Activated T-cell treated with anti-CD3 and anti-CD28 coated beads, Interleukin-2, amount 50 U/mL, for 48 hours (primary cell): Measurements from ENCODE around the gene NEK10.

ENCODE experiments used
- DNase-seq, 2 experiments: peaks; one replicate each; pipeline ENCODE4 v3.0.0-alpha.2; 2020

NEK10 gene

DNA sequence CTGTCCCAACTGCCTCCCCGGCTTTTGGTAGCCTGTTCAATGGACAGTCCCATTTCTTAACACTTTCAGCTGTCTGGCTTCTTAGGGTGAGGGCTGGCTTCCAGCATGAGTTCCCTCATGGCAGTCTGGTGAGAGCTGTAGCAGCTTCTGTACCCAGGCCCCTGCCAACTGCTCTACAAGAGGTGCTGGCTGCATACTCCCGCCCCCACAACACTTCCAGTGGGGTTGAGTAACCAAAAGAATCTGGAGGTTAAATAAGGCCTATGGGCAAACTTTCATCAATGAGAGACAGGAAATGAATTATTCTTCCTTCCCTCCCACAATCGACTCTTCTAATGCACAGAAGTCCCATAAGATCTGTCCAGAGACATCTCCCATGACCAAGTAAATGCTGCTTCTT is 145.0 kb downstream of the NEK10 start:
- no peak for DNase-seq

DNA sequence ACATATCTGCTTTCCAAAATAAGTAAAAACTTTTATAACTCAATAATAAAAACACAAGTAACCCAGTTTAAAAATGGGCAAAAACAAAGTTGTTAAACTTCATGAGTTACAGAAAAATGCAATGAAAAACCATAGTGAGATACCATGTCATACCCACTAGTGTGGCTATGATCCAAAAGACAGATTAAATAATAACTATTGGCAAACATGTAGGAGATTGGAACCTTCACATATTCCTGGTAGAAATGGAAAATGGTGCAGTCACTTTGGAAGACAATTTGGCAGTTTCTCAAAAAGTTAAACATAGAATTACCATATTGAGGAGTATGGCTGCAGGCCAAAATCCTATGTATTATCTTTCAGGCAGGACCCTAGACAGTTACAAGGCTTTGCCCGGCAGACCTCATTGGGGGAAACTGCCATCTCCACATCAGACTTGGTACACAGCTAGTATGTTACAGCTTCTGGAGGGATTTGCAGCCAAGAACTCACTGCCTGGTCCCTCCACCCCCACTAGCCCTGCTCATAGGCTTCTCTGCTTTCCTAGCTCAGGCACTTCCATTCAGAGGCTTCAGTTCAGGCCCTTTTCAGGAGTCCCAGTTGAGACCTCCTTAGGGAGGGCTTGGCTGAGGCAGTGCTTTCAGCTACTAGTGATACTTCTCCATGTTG is 147.8 kb downstream of the NEK10 start:
- no peak for DNase-seq

DNA sequence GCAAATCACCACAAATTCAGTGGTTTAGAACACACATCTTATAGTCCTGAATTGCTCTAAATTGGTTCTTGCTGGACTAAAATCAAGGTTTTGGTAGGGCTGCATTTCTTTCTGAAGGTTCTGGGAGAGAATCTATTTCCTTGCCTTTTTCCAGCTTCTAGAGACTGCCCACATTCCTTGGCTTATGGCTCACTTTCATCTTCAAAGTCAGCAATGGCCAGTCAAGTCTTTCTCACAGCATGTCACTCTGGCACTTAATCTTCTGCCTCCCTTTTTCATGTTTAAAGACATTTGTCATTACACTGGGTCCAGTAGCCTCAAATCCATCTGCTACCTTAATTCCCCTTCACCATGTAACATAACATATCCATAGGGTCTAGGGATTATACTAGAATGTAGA is 149.0 kb downstream of the NEK10 start:
- no peak for DNase-seq

DNA sequence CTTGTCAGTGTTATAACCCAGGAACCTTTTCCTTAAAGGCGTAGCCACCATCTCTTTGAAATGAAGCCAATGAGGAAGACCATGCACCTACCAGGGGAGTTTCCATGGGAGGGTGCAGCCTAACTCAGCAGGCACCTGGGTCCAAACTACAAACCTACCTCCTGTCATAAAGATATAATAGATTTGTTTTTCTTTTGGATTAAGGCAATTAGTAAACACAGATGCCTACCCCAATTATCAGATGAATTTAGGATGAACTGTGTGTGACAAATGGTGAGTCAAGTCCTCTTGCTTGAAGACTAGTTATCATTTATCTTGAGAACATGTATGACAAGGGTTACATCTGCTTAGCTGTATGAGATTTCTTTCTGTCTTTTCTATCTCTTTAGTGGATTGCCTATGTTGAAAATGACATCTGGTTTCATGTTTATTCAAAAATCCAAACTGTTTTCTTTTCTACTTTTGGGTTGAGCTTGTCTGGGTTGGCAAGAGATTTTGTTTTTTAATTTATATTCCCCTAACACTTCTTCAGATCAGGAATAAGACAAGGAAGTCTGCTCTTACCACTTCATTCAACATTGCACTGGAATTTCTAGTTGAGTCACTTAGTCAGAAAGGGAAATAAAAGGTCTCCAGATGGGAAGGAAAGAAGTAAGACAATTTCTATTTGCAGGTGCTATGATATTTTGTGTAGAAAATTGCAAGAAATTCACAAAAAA is 149.9 kb downstream of the NEK10 start:
- no peak for DNase-seq

DNA sequence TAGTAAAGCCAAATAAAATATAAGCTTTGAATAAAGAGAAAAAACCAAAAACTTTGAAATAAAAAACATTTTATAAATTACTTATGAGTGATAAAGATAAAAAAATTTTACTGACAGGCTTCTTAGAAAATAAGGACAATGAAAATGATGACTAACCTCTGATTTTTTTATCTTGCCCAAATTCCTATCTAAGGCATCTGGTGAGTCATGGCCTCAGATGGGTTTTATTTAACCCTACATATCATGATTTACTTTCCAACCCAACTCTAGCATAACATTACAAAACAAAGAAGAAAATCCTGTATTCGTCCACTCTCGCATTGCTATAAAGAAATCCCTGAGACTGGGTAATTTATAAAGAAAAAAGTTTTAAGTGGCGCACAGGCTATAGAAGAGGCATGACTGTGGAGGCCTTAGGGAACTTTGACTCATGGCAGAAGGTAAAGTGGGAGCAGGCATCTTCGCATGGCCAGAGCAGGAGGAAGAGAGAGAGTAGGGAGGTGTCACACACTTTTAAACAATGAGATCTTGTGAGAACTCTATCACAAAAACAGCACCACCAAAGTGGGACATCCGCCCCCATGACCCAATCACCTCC is 152.1 kb downstream of the NEK10 start:
- DNase-seq = no peak

DNA sequence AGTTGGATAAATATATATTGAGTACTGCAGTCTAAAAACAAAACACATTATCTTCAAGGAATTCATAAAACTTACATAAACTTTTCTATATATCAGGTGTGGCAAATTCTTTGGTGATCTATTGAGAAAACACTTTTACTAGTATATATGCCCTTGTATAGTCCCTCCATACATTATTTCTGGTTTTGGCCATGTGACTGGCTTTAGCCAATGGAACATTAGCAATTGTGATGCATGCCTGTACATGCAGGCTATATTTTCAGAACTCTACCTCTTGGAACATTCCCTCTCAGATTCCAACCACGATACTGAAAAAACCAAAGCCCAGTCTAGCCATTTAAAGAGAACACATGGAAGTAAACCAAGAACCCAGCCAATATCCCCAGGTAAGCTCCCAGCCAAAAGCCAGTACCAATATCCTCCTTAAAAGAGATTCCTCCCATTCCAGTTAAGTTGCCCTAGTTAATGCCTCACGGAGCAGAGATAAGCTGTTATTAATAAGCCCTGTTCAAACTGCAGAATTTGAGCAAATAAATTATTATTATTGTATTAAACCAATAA is 152.8 kb downstream of the NEK10 start:
- no peak for DNase-seq

DNA sequence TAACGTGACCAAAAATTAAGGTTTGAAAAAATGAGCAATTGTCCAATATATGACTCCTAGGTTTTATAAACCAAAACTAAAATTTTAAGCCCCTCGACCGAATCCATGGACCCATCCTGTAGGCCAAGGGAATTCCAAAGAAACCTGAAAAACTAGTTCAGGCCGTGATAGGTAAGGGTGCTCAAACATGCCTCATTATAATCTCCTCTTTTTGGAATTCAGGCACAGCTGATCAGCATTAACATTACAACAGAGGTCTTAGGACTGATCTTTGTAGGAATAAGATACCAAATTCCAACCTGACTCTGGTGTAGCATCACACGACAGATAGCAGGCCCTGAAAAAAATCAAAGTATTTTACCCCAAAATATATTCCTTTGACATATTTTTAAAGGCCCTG is 155.7 kb downstream of the NEK10 start:
- no peak for DNase-seq

DNA sequence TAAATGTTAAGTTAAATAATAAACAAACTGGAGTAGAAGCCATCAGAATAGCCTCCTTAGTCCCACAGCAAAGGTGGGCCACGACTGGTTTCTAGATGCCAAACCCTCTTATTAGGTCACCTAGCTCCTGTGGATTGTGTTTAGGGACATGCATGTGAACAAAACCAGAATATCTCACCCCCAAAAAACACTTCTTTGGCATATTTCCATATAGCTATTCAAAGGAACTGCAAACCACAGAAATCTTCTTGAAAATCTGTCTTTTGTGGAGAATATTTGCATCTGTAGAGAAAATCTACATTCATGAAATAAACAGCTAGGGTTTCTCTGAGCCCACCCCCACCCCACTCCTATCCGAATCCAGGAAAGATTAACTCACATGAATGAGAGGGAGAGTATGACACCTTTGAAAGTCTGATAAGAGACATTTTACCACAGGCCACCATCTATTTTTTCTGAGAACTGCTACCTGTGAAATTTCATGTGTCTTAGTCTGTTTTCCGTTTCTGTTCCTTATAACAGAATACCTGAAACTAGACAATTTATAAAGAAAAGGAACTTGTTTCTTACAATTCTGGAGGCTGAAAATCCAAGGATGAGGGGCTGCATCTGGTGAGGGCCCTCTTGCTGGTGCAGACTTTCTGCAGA is 159.4 kb downstream of the NEK10 start:
- no peak for DNase-seq

DNA sequence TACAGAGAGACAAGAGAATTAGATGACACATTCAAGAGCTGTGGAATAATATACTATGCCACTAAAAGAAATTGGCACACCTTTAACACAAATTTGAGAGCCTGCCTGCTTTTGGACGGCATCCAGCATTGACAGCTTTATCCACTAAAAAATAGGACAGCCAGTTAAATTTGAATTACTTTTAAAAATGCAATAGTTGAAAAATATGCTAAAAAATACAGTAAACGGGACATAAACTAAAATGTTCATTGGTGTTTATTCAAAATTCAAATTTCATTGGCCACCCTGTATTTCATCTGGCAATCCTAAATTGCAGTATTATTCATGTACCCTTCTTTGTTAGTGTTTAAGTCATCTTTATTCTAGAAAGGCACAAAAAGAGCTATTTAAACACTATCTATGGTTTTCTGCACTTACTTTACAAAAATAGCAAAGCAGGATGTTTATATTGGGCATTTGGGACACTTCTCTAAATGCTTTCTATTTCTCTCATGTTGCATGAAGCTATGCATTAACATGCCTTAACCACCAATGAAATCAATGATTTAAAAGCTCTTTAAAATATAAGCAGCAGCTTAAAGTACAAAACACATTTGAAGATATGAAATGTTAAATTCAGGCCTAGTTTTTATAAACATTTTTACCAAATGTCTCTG is 160.1 kb downstream of the NEK10 start:
- no peak for DNase-seq

DNA sequence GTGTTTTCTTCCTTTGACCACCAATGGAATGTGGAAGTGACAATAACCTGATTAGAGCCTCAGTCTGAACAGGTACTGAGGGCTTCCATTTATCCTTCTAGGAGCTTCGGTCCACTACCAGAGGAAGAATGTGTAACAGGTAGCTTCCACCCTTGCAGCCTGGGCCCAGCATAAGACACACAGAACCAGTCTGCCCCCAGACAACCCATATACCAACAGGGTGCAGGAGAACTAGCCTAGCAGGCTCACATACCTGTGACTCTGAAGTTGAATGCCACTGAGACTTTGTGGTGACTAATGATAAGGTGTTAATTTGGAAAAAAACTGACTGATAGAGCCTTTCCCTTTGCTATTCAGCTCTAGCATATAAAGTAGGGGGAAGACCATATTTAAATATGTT is 166.2 kb downstream of the NEK10 start:
- no peak for DNase-seq

DNA sequence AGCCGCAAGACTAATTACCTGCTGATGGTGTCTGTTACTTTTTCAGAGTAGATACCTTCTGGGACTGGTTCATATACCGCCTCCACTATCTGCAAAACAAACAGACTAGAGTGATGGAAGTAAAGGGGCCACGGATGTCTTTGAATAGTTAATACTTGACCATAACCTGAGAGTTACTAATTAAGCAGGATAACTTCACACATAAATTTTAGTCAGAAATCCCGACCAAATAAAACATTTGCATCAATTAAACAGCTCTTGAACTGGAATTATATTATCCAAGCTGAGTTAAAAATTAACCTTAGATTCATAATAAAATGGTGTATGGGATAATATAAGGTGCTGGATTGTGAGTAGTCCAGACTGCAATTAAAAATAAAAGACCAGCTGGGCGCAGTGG is 167.7 kb downstream of the NEK10 start:
- no peak for DNase-seq

DNA sequence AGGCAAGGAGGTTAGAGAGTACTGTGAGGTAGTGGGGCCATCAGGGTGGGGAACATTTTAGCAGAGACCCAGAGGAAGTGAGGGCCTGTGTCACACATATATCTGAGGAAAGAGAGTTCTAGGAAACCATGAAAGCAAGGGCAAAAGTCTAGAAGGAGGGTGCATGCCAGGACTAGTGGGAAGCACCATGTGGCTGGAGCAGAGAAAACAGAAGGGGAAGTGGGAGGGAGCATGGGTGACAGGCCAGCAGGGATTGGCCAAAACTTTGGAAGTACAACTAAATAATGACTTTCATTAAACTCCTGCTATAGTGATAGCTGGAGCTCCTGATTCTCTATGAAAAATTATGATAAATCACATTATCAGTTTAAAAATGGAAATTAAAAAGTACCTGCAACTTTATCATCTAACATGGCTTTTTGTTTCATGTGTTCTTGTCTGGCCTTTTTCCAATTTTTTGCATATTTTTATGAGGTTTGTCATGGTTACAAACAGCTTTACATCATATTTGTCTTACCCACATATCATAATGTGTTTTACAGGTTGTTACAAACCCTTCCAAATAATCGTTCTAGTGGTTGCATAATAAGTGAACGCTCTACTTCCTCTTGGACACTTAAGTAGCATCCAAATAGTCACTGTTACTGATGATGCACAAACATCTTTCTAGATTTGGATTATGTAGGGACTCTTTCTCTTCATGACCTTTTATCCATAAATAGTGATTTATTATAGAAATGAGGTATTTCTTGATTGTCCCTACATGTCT is 168.3 kb downstream of the NEK10 start:
- no peak for DNase-seq

DNA sequence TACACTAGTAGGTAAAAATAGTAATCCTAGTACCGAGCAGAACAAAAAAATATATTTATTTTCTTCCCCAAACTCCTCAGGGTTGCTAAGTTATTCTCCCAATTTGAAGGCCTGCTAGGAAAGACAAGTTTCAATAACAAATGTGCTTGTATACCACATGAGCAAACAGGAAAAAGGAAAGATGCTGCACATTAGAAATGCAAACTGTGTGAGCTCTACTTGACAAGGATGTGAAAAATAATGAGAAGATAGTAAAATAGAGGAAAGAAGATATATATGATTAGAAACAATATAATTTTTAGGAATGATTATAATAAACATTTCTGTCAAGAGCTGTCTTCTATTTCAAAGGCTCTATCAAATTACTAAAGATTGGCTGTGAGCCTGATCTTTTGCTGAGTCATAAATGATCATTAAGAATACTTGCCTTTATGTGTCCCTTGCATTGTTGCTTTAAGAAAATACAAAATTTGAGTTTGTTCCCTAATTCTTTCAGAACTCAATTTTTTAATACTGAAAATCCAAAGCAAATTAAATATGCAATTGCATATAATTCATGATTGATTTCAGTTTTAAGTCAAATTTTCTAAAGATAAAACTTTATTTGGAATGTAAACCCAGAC is 174.2 kb downstream of the NEK10 start:
- DNase-seq = no peak

DNA sequence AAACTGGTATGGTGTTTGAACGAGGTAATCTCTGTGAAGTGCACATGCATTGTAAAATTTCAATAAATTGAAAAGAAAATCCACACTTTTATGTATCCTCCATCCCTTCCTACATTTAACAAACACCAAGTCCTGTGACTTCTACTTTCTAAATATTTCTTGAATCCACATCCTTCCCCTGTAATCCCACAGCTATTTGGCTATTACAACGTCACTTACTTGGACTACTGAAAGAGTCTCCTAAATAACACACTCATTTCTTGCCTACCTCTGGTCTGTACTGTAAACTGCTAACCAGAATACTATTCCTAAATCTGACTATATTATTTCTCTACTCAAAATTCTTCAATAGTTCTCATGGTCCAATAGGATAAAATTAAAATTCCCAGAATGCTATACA is 176.1 kb downstream of the NEK10 start:
- DNase-seq = no peak

DNA sequence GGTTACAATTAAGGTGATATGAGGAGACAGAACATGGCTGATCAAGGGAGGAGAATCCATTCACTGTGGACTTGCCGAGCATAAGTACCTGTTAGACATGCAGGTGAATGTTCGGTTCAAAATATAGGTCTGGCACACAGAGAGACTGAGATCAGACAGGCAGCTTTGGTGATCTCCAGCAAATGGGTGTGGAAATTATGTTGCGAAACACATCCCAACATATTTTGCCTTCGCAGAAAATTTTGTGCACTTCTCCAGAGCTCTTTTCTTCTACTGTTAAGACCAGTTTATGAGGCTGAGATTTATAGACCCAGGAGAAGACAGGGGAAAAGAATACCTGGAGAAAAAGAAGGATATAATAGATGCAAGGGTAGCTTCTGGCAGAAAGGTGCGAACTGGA is 183.2 kb downstream of the NEK10 start:
- no peak for DNase-seq

DNA sequence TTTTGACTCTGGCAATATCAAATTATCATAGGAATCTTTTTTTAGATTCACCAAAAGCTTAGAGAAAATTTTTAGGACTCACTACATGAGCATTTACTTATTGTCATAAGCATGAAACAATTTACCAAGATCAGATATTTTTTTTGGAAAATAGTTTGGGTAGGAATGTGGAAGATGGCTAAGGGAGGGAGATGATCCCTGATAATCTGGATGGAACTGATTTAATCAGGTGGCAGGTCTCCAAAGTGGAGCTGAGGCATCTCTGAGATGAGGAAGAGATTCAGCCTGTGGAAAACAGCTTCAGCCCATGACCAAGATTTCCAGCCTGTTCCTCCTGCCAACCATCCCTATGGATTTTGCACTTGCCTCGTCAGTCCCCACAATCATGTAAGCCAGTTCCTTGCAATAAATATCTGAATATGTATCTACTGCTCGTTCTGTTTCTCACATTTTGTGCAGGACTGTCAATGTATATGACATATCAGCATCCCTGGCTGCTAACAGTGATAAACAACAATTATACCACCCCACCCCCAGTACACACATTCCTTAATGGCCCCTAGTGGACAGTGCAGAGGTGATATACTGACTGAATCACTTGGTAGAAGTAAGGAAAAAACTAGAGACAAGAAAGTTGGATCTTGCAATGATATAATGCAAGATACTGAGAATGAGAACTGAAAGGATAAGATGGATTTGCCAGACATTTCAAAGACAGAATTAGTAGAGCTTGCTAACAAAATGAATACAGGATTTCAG is 183.8 kb downstream of the NEK10 start:
- no peak for DNase-seq

DNA sequence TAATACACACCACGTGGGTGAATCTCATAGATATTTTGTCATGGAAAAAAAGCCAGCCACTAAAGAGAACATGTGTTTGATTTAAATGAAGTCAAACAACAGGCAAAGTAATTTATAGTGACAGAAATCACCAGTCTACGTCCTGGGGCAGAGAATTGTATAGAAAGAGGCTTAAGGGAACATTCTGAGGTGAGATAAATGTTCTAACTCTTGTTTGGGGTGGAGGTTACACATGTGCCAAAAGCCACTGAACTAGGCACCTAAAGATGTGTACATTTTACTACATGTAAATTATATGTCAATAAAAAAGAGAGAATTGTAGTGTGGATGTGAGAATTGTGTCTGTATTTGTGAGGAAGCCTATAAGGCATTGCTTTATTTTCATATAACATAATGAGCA is 184.9 kb downstream of the NEK10 start:
- no peak for DNase-seq

DNA sequence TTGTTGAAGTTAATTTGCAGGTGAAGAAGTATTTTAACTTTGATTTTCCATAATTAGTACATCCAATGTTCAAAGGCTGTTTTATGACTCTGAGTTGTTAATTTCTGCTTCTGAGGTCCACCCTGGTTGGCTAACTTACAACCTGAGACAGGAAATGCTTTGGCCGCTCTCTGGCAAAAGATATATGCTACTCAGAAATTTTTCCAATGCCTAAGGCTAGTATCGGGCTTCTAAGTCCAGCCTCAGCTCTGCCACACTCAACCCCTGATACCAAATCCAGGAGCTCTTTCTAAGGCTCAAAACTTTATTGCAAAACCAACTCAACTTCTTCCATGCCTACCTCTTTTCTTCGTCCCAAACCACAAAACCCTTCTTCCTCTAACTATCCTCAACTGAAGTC is 192.9 kb downstream of the NEK10 start:
- no peak for DNase-seq

DNA sequence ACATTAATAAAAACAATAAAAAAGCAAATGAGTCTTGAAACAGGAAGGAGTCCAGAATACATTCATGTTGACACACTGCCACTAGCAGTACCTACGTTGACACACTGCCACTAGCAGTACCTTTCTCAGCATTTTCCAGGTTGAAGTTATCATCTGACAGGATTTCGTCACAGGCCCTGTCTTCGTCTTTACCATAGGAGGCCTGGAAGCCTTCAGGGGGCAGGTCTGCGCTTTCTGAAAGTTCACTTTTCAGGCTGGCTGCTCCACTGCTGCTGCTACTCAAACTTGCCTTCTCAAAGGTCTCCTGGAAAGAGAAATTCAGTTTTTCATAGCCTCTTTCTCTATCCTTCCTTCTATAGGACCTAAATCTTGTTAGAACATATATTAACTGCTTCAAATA is 194.7 kb downstream of the NEK10 start:
- no peak for DNase-seq

DNA sequence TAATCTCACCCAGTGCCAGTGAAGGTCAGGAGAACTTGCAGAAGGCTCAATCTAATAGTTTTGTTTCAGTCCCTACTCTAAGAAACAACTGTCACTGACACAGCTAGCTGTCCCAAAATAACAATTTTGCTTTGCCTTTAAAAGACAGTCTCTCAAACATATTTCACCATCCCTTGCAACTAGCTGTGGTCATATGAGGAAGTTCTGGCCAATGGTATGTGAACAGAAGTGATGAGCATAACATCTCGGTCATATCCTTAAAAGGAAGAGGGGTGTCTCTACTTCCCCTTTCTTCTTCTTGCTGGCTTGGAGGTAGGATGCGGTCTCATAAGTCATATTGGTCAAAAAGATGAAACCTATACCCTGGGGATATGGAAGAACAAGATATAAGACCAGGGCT is 198.1 kb downstream of the NEK10 start:
- no peak for DNase-seq

DNA sequence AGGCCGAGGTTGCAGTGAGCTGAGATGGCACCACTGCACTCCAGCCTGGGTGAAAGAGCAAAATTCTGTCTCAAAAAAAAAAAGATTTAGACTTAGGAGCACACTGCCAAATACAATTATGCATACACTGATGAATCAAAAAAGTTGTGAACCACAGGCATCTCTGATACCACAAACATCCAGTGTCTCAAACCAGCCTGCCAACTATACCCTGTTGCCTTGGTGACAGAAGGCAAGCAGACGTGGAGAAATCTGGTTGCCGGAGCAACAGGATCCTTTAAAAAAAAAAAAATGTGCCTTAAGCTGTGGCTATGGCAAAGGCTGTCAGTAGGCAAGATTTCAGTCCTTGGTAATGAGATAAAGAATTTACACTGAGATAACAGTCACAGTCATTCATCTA is 202.3 kb downstream of the NEK10 start:
- DNase-seq = no peak
